ENCODE measurements around the gene AP1G2.

AP1G2 gene

GRCh38 chr14:23569443-23570151 is 2.0 kb upstream of the AP1G2 start:
- DNase-seq: no peak

- DNase-seq: peak; percentile 66
These were observed 1.2 kb upstream of the AP1G2 start for GRCh38 chr14:23568600-23569331.

DNA sequence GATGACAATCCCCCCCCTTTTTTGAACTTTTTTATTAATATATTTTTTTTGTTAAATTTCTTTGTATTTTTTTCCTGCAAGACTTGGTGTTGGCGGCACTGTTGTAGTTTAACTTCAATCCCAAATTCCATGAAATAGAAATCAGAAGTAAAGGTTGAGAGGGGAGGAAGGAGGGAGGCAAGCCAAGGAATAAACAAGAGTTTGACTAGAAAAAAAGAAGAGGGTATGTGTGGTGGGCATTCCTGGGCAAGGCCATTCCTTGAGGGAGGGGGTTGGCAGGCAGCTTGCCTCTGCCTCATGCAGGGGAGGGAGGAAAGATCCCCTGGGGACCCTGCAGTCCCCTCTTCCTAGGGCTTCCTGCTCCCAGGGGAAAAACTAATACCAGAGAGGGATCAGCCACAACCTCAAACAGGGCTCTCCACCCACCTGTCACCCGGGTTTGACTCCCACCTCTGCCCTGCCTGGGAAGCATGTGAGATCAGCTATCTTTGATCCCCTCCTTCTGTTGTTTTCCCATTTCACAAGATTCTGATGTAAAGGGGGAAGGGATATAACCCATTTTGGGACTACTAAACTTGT is 519 bp upstream of the AP1G2 start:
- DNase-seq: no peak

- DNase-seq: no peak
These were observed 809 bp downstream of the AP1G2 start for GRCh38 chr14:23566778-23567185.

DNA sequence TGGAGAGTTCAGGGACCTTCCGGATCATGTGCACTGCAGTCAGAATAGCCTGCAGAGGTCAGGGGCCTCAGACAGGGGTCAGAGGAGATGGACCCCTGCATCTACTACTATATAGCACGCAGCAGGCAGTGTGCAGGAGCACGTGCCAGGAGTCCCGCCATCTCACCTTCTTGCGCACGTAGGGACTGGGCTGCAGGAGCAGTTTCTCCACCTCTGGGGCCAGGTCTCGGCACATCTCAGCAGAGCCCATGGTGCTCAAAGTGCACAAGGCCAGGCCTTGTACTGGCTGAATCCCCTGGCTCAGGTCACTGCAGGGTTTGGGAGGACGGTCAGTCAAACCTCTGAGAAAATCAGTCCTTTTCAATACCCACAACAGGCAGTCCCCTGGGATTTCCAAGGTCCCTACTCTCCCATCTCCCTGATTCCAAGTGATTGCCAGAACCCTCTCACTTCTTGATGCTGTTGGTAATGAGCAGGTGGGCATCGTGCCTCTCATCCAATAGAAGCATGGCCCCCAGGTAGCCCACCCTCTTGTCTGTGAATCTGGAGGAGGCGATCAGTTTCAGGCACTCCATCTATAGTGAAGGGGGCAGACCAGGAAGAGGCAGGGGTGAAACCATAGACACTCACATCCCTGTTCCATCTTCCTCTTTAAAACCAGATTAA is 1.3 kb downstream of the AP1G2 start:
- DNase-seq: no peak

DNA sequence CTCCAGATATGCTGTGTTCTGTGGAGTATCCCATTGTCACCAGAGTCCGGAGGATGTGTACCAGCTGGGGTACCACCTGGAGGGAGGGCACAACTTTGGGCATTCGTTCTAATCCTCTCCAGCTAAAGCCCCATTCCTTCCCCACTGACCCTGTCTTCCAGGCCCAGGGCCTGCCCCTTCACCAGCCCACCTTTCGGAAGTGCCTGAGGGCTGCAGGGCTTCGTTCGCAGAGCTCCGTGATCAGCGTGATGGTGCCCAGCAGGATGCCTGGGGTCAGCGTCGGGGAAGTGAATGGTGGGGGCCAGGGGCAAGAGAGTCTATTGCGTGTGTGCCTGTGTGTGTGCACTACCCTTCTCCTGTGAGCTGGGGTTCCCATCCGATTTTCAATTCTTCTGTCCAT is 2.0 kb downstream of the AP1G2 start:
- DNase-seq: no peak

DNA sequence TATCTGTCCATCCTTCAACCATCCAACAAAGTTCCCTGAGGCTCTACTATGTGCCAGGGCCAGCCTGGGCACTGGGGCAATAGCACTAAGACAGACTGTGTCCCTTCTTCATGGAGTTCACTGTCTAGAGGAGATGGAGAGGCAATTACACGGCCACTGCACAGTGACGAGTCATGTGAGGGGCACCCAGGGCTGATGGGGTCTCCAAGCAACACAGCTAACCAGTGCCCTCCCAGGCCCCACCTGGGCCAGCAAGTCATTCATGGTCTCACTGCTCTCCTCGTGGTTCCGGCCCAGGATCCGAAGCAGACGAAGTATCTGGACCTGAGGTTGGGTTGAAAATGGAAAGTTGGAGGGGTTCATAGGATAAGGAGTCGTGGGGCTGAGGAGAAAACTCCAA is 2.7 kb downstream of the AP1G2 start:
- no peak for DNase-seq

DNA sequence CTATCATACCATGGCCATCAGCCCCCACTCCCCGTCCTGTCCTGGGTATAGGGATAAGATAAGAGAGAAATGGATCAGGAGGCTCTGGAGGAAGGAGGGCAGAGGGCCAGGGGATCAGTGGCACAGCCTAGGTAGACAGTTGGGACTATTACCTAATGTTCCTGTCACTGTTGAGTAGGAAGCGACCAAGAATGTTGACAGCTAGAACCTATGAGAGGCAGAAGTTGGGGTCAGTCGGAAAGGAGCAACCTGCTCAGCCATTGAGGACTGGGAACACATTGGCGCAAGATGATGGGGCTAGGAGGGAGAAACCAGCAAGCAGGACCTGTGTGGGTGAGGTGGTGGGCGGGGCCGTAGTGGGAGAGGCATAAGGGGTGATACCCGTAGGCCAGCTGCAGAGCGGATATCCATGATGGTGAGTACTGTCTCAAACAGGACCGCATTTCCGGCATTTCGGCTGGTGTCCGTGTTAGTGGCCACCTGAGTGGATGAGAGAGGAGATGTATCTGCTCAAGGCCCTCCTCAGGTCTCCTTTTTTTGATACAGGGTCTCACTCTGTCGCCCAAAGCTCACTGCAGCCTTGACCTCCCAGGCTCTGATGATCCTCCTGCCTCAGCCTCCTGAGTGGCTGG is 3.3 kb downstream of the AP1G2 start:
- DNase-seq: no peak

- no peak for DNase-seq
These were observed 4.0 kb downstream of the AP1G2 start for GRCh38 chr14:23563473-23564180.

- DNase-seq: peak; percentile 56
These were observed 4.6 kb downstream of the AP1G2 start for GRCh38 chr14:23562822-23563472.

DNA sequence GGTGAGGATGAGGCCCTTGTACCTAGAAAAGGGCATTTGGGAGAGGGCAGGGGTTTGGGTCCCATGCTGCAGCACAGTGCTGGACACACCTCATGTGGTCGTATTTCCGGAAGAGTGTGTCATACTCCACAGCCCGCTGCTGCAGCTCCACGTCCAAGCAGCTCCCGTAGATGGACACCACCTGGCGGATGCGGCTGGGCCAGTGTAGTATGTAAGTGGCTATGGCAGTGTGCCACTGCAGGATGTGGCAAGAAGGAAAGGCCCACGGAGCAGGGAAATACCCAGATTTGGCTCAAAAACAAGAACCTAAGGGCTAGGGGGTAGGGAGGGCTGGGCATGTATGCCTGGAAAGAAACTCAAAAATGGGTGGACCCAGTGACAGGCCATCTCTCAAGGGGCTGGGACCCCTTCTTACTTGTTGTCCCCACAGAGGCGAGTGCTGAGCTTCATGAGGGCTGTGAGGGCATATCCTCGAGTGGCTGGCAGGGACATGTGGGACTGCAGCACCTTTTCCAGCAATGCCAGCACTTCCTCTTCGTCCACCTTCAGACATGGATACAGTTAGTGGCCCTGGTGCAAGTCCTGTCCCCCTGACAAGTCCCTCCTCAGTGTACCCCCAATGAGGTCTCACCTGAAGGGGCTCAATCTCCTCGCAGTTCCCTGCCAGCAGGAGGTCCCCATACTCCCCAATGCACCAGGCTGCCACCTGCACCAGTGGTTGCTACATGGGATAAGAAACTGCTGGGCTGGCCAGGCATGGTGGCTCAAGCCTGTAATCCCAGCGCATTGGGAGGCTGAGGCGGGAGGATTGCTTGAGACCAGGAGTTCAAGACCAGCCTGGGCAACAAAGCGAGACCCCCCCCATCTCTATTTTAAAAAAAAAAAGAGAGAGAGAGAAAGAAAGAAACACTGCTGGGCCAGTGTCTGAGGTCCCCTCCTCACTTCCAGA is 5.4 kb downstream of the AP1G2 start:
- DNase-seq: no peak

- no peak for DNase-seq
These were observed 6.3 kb downstream of the AP1G2 start for GRCh38 chr14:23561259-23561658.

DNA sequence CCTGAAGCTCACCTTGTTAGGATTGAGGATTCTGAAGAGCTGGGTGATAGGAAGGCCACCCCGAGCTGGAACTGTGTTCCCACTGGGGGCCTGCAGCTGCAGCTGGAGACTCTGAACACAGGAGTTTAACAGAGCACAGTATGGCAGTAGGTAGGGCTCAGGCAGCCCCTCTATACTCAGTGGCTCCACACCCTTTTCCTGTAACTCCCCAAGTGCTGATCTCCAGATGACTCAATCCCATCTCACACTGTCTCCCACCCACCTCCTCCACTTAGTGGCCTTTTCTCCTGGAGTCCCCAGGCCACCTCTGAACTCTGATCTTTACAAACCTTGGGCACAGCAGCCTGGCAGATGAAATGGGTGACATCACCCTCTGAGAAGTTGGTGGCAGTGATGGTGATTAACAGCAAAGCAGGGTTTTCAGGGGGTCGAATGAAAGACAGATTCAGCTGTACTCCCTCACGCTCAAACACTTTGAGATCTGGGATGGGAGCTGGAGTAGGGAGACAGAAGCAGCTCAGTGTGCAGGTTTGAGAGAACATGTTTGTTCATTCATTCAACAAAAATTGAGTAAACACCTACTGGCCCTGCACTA is 7.6 kb downstream of the AP1G2 start:
- DNase-seq: peak; percentile 43

DNA sequence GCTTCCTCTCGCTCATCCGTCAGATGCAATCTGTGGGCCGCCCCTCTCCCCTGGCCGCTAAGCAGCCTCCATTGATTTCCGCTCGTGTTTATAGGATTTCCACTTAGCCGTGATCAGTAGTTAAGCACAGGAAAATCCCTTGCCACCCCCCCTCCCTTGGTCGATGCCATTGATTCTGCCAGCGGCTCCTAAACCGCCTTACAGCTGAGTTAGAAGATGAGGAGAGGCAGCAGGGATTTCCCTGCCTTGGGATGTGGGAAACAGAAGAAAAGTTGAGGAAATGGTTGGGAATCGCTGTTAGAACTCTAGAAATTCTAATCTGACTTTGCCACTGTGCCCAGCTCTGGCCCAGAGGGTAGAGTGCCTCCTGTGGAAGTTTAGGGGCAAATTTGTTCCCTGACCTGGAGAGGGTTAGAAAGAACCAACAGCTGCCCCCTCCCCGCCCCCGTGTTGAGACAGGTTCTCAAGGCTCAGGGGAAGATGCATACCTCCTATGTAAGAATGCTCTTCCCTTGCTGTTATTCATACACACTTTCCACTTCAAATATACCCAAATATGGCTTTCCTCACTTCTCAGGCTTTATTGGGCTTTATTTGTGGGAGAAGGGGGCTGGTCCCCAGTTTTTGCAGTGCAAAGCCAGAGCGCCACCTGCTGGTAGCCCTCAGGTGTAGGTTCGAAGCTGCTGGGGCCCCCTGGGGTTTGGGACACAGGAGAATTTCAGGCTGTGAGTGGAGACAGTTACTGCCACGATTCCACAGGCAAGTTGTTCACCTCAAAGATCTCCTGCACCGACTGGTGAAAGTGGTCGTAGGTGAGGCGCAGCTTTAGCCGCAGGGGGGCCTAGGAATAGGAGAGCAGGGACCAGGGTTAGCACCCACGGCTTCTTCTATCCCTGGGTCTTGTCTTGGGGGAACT is 8.3 kb downstream of the AP1G2 start:
- DNase-seq: peak; percentile 74

DNA sequence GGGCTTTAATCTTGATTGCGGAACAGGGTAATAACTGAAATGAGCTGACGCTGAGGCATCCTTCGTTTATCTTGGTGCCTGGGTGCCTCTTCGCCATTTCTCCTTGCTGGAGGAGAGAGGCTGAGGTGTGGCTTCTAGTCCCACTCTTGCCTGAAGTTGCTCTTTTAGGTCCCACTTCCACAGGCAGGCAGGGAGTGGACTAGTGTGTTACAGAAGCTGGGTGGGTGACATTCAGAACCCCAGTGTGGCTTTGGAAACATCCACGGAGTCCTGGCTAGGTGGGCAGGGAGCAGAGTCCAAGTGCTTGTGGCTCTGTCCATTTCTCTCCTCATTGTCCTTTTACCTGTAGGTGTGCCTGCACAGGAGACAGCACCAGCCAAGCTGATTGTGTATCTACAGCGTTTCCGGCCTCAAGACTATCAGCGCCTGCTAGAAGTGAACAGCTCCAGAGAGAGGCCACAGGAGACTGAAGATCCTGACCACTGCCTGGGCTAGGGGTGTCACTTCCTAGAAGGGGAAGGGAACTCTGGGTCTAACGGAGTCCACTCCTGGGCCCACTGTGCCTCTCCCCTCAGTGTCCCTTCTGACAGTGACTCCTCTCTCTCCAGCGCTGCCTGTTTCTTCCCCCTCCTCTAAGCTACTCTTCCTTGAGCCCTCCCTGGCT is 9.1 kb downstream of the AP1G2 start:
- no peak for DNase-seq

- no peak for DNase-seq
These were observed 9.6 kb downstream of the AP1G2 start for GRCh38 chr14:23557946-23558345.

DNA sequence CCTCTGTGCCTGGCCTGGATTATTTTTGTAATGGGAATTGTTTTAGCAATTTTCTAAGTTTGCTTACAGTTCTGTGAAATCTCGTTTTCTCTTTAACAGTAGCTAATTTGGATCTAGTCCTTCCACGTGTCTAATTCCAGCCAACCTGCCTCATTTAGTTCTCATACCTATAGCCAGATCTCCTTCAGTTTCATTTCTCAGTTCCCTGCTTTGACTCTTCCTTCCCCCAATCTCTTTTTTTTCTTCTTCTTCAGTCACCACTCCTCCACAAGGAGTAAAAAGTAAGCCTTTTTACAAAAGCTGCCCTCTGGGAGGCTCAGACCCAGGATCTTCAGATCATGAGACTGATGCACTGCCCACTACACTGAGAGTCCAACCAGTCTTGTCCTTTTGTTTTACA is 10.1 kb downstream of the AP1G2 start:
- DNase-seq: no peak

DNA sequence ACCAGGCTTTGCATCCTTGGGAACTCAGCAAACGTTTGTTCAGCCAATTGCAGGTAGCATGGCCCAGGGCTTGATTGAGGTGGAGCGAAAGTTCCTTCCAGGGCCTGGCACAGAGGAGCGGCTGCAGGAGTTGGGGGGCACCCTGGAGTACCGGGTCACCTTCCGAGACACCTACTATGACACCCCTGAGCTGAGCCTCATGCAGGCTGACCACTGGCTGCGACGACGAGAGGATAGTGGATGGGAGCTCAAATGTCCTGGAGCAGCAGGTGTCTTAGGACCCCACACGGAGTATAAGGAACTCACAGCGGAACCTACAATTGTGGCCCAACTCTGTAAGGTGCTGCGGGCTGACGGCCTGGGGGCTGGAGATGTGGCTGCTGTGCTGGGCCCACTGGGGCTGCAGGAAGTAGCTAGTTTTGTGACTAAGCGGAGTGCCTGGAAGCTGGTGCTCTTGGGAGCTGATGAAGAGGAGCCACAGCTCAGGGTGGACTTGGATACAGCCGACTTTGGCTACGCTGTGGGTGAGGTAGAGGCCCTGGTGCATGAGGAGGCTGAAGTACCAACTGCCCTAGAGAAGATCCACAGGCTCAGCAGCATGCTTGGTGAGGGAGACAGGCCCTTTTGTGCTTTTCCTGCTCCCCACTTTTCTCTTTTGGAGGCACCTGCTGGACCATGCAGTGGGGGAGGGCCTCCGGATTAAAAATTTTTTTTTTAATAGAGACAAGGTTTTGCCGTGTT is 10.7 kb downstream of the AP1G2 start:
- no peak for DNase-seq
